OCI-LY7 (cell line): ENCODE results near the gene ROR2. TPM values are rescaled to one million over a fixed set of nuclear protein-coding genes. Genes with fewer than 3 reads are reported as not detected.

ENCODE experiments used
- BruUV-seq: library from RNA; stranded (reverse); fragments of 400-500 nt; replicated peaks from 2 replicates; lab custom pipeline; 2021; lab: Mats Ljungman, UMichigan
- CTCF ChIA-PET: fragments of 300-600 bp; sonication (Branson Sonifier 250); formaldehyde crosslinking; loops from one replicate; lab custom pipeline; 2022; ENCODE audit warnings: antibody characterized with exemption; ENCODE audit not compliant: unreplicated experiment; lab: Charles Lee
- POLR2A ChIA-PET: fragments of 300-600 bp; sonication (Branson Sonifier 250); formaldehyde crosslinking; loops from one replicate; lab custom pipeline; 2022; ENCODE audit warnings: antibody characterized with exemption; lab: Charles Lee
- DNase-seq: peaks from one replicate; pipeline ENCODE4 v3.0.0-alpha.2; 2015; ENCODE audit warnings: low spot score
- H2AFZ ChIP-seq: fragments of 200-600 bp; sonication (generic), shearing (Covaris generic); 2 replicates; pipeline ENCODE4 v1.6.1; 2014; ENCODE audit warnings: mild to moderate bottlenecking, antibody characterized with exemption, low read length, moderate library complexity
- H3K27ac ChIP-seq: fragments of 200-600 bp; sonication (generic); 2 replicates; pipeline ENCODE4 v1.5.1; 2014; ENCODE audit warnings: mixed run types, low read depth, mild to moderate bottlenecking, moderate library complexity, low read length, inconsistent platforms; ENCODE audit not compliant: poor library complexity, severe bottlenecking
- H3K36me3 ChIP-seq: fragments of 200-600 bp; sonication (generic); 2 replicates; pipeline ENCODE4 v1.6.1; 2014; ENCODE audit warnings: mild to moderate bottlenecking, antibody characterized with exemption, low read length, moderate library complexity, mixed read lengths; ENCODE audit not compliant: insufficient read depth
- H3K4me1 ChIP-seq: fragments of 200-600 bp; sonication (generic); 2 replicates; pipeline ENCODE4 v1.5.1; 2014; ENCODE audit warnings: mild to moderate bottlenecking, low read length; ENCODE audit not compliant: insufficient read depth, poor library complexity, severe bottlenecking
- H3K4me2 ChIP-seq: fragments of 200-600 bp; sonication (generic); 2 replicates; pipeline ENCODE4 v1.6.1; 2014; ENCODE audit warnings: mild to moderate bottlenecking, low read length
- H3K4me3 ChIP-seq: fragments of 200-600 bp; sonication (generic); 2 replicates; pipeline ENCODE4 v1.5.1; 2014; ENCODE audit warnings: mild to moderate bottlenecking, low read depth, low read length; ENCODE audit not compliant: poor library complexity, severe bottlenecking
- H3K79me2 ChIP-seq: fragments of 200-600 bp; sonication (generic); 2 replicates; pipeline ENCODE4 v1.6.1; 2016; ENCODE audit warnings: low read depth, mild to moderate bottlenecking, low read length, moderate library complexity, mixed read lengths; ENCODE audit not compliant: insufficient read depth
- H3K9me2 ChIP-seq: fragments of 200-600 bp; sonication (generic); 2 replicates; pipeline ENCODE4 v1.6.1; 2016; ENCODE audit warnings: mild to moderate bottlenecking, low read length, mixed read lengths; ENCODE audit not compliant: insufficient read depth
- H3K9me3 ChIP-seq: fragments of 200-600 bp; sonication (generic); 2 replicates; pipeline ENCODE4 v1.6.1; 2014; ENCODE audit warnings: mild to moderate bottlenecking, mixed run types, low read length, mixed read lengths
- H4K20me1 ChIP-seq: fragments of 200-600 bp; sonication (generic); 2 replicates; pipeline ENCODE4 v1.6.1; 2014; ENCODE audit warnings: mild to moderate bottlenecking, antibody characterized with exemption, low read length, moderate library complexity, mixed read lengths; ENCODE audit not compliant: insufficient read depth
- EZH2phosphoT487 ChIP-seq: fragments of 200-600 bp; sonication (generic); IDR thresholded peaks from 2 replicates; pipeline ENCODE4 v1.6.1; 2018; ENCODE audit warnings: low read depth, borderline replicate concordance, mild to moderate bottlenecking, mixed run types, antibody characterized with exemption, low read length, moderate library complexity, mixed read lengths
- intact Hi-C: fragments of 100-400 bp; cut with micrococcal nuclease; formaldehyde crosslinking; loops from one replicate; pipeline ENCODE4 v1.10.0; 2022; ENCODE audit not compliant: unreplicated experiment
- total RNA-seq, 2 experiments: library from RNA; depleted of rRNA in 1 of 2; stranded (reverse); fragments of >200 nt in 1 of 2; shearing (Covaris generic) in 1 of 2; gene quantifications; 2 replicates each; pipeline ENCODE4 v1.2.3, GENCODE V29; 2014 to 2022
- TF ChIP-seq, protein P1 (sequence below): fragments of 200-600 bp; sonication (generic); conservative IDR thresholded peaks from 2 replicates; pipeline ENCODE4 v1.5.1; 2014; ENCODE audit warnings: mild to moderate bottlenecking, antibody characterized with exemption, low read length, moderate library complexity, mixed read lengths

The ROR2 gene
- total RNA-seq, 2 experiments from 2014 or later: 0.10 to 0.19 TPM

DNA sequence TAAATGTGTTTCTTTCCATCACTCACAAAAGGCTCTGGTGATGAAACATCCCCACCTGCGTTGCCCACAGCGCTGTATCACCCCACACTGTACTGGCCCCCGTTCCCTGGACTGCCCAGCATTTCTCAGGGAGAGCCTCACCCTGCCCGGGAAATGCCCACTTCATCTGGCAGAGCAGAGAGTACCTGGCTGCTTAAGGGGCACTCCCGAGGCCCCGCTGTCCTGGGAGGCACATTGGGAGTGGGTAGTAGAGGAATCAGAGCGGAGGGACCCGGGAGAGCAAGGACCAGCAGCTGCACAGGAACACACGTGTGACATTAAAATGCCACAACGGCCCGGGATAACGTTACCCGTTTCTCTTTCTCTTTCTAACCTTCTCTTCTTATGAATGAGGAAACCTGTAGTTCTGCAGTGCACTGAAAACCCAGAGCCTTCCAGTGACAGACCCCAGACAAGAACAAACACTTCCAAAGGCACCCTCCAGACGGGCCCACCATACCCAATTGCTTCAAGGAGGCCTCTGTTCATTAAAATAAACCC lies 110.0 kb downstream of the ROR2 start:
- no peak overlapping the region for H2AFZ ChIP-seq
- no peaks in the 10 kb centered on the region for H3K36me3 ChIP-seq
- no peaks in the 10 kb centered on the region for H3K9me2 ChIP-seq
- no TSS peak for BruUV-seq
- no peak overlapping the region for H3K4me3 ChIP-seq
- H3K4me2 ChIP-seq: no peak overlapping the region
- H3K9me3 ChIP-seq: no peaks in the 10 kb centered on the region
- H3K79me2 ChIP-seq: no peaks in the 10 kb centered on the region
- peaks cover 18% of the 10 kb centered on the region for H3K4me1 ChIP-seq
- TF ChIP-seq, protein P1, sequence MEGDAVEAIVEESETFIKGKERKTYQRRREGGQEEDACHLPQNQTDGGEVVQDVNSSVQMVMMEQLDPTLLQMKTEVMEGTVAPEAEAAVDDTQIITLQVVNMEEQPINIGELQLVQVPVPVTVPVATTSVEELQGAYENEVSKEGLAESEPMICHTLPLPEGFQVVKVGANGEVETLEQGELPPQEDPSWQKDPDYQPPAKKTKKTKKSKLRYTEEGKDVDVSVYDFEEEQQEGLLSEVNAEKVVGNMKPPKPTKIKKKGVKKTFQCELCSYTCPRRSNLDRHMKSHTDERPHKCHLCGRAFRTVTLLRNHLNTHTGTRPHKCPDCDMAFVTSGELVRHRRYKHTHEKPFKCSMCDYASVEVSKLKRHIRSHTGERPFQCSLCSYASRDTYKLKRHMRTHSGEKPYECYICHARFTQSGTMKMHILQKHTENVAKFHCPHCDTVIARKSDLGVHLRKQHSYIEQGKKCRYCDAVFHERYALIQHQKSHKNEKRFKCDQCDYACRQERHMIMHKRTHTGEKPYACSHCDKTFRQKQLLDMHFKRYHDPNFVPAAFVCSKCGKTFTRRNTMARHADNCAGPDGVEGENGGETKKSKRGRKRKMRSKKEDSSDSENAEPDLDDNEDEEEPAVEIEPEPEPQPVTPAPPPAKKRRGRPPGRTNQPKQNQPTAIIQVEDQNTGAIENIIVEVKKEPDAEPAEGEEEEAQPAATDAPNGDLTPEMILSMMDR: no peak
- no peak for TF ChIP-seq EZH2phosphoT487
- ChIA-PET CTCF (no interaction called here), POLR2A (no interaction called here)
- intact Hi-C loops: loop anchor here (10.0 kb wide), 1 partner anchor 75 kb away; no protein-coding TSS in a partner anchor
- H3K27ac ChIP-seq: no peak overlapping the region
- no peak for DNase-seq
- H4K20me1 ChIP-seq: no peaks in the 10 kb centered on the region

DNA sequence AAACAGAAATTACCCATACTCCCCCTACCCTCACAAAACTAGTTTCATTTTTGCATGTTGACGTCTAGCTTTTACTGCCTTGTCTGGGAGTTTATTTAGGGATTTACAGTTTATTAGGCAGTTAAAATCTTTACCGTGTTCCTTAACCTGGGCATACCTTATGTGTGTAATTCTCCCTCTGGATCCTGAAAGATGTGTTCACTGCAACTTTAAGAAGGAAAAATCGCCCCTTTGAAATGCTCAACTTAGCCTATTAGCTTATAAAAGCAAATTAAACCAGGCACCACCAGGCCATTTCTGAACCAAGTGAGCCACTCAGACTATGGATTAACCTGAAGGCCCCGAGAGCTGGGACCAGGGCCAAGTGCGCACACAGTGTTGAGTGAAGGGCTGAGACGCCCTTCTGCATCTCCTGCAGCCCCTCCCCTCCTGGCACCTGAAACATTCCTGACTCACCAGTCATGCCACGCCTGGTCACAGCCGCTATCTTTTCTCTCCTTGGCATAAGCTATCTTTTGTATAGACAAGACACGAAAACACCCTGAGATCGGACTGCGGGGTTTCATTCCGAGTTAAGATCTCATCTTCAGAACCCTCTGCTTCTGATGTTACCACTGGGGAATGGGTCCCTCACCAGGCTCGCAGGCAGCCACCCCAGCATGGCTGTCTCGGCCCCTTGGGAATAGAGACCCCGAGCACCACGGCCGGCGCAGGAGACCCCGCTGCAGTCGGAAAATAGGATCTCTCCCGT lies 111.9 kb downstream of the ROR2 start:
- no peaks in the 10 kb centered on the region for H4K20me1 ChIP-seq
- TF ChIP-seq, protein P1: no peak
- TF ChIP-seq EZH2phosphoT487: no peak
- H3K9me3 ChIP-seq: no peaks in the 10 kb centered on the region
- DNase-seq: no peak
- ChIA-PET CTCF (no interaction called here), POLR2A (interaction anchor here (0.9 to 1.0 kb wide), 2 partner anchors 73 to 782 kb away, joined by 3 read pairs; no protein-coding TSS in a partner anchor)
- no peak overlapping the region for H3K4me3 ChIP-seq
- H3K4me2 ChIP-seq: no peak overlapping the region
- H3K36me3 ChIP-seq: no peaks in the 10 kb centered on the region
- peaks cover 18% of the 10 kb centered on the region for H3K4me1 ChIP-seq
- no peak overlapping the region for H2AFZ ChIP-seq
- H3K27ac ChIP-seq: no peak overlapping the region
- H3K9me2 ChIP-seq: no peaks in the 10 kb centered on the region
- no TSS peak for BruUV-seq
- no peaks in the 10 kb centered on the region for H3K79me2 ChIP-seq
- intact Hi-C loops: no loop called here

DNA sequence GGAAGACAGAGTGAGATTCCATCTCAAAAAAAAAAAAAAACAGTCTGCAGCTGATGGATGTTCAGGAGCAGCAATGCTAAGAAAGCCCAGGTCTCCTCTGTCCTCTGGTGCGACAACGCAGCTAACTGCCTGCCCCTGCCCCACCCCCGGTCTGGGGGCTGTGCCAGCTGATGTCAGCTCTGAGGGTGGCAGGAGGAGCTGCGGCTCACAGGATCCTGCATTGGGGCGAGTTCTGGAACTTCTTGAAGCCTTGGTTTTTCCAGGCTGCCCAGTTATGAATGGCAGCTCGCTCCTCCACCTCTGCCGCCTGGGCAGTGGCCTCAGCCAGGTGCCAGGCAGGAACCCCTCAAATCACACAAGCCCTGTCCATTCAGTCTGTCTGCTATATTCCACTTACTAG lies 113.5 kb downstream of the ROR2 start:
- no peak for TF ChIP-seq EZH2phosphoT487
- TF ChIP-seq, protein P1: no peak
- H3K27ac ChIP-seq: no peak overlapping the region
- intact Hi-C loops: no loop called here
- H3K36me3 ChIP-seq: no peaks in the 10 kb centered on the region
- DNase-seq: no peak
- ChIA-PET CTCF (no interaction called here), POLR2A (interaction anchor here (0.5 kb wide), 1 partner anchor 34 kb away, joined by 5 read pairs; no protein-coding TSS in a partner anchor)
- H4K20me1 ChIP-seq: no peaks in the 10 kb centered on the region
- no peaks in the 10 kb centered on the region for H3K9me3 ChIP-seq
- H3K4me2 ChIP-seq: no peak overlapping the region
- no peaks in the 10 kb centered on the region for H3K79me2 ChIP-seq
- H2AFZ ChIP-seq: no peak overlapping the region
- no TSS peak for BruUV-seq
- H3K4me3 ChIP-seq: no peak overlapping the region
- peaks cover 18% of the 10 kb centered on the region for H3K4me1 ChIP-seq
- H3K9me2 ChIP-seq: no peaks in the 10 kb centered on the region
